Effector CD4-positive, alpha-beta T cell (primary cell): Measurements from ENCODE around the gene GPC6.

Experiments used
- DNase-seq: peaks from one replicate; pipeline ENCODE4 v3.0.0-alpha.2; 2020

GPC6 gene

DNA sequence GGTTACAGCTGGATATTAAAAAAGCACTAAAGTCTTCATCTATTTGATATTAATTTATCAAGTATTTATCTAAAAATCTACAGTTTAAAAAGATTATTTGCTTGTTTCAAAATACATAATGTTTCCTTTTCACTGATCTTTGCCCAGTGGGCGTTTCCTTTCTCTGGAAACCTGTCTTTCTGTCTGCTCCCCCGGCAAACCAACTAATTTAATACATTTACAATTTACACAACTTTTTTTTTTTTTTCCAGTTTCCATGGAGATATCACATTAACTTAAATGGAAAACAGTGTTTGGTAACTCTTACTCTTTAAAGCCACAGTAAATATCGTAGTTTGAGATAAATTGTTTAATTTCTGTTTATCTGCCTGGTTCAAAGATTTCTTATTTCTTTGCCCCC lies 5.3 kb downstream of the GPC6 start:
- no peak for DNase-seq

- DNase-seq, result no peak
These were observed 7.4 kb downstream of the GPC6 start for GRCh38 chr13:93233997-93234416.

DNA sequence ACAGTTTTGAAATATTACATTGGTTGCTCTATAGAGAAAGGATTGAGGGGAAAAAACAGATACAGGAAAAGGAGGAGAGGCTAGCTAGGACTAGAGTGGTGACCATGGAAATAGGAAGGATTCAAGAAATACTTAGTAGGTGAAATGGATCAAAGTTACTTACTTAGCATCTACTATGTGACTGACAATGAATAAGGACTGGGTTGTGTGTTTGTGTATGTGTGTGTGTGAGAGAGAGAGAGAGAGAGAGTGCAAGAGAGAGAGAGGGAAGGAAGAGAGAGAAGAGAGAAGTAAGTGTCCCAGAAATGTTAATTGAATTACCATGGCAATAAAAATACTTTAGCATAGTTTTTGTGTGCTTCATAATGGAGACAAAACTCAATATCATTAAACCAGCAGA lies 7.9 kb downstream of the GPC6 start:
- no peak for DNase-seq

GRCh38 chr13:93235258-93236015 lies 8.8 kb downstream of the GPC6 start:
- no peak for DNase-seq

DNA sequence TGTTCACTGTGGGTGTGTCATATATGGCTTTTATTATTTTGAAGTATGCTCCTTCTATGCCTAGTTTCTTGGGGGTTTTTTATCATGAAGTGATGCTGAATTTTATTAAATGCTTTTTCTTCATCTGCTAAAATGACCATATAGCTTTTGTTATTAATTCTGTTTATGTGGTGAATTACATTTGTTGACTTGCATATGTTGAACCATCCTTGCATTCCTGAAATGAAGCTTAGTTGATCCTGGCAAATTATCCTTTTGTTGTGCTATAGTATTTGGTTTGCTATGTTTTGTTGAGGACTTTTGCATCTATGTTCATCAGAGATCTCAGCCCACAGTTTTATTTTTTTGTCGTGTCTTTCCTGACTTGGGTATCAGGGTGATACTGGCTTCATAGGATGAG lies 12.1 kb downstream of the GPC6 start:
- no peak for DNase-seq

DNA sequence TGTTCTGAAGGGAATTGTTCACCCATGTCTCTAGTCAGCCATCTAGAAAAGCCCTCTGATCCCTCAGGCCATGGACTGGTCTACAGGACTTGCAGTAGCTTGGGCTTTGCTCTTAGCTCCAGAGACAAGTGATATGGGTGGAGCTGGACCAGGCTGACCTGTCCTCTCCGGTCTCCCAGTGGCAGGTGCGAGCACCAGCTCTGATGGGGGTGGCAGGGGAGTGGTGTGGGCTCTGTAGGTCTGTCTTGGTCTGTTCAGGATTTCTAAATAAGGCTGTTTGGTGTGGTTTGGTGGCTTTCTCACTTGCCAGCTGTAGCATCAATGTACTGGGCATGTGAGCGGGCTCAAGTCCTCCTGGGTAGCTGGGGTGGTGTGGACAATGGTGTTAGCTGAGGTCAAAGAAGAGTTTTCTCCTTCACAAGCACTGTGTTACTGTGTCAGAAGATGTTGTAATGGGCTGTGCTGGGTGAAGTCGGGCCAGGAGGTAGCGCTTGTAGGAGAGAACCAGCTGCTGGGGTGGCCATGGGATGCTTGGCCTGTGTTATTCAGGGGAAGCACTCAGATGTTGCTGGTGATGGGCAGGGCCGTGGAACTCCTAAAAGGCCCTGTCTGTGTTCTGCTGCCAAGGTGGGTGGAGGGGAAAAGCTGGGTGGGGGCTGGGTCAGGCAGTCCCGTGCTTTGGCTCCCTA lies 16.9 kb downstream of the GPC6 start:
- no peak for DNase-seq

GRCh38 chr13:93244141-93244917 lies 17.7 kb downstream of the GPC6 start:
- DNase-seq, result no peak

DNA sequence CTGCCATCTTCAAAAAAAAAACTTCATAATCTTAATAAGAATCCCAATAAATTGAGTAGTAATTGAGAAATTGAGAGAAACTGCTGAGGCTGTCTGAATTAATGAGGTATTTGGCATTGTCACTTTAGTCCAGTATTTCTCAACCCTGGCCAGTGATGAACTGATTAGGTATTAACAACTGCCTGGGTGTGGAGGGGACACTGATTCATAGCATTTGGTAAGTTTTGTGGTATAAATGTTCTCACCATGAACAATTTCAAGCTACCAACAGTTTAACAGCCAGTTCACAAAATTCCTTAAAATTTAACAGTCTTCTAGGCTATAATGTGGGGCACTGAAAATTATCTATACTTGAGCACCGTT lies 18.3 kb downstream of the GPC6 start:
- no peak for DNase-seq

- DNase-seq, result no peak
These were observed 19.5 kb downstream of the GPC6 start for GRCh38 chr13:93246069-93246468.

GRCh38 chr13:93248627-93249047 lies 22.0 kb downstream of the GPC6 start:
- no peak for DNase-seq

- no peak for DNase-seq
These were observed 23.0 kb downstream of the GPC6 start for GRCh38 chr13:93249364-93250306.

- DNase-seq, result no peak
These were observed 28.2 kb downstream of the GPC6 start for GRCh38 chr13:93254775-93255174.

GRCh38 chr13:93256998-93257397 lies 30.4 kb downstream of the GPC6 start:
- no peak for DNase-seq

DNA sequence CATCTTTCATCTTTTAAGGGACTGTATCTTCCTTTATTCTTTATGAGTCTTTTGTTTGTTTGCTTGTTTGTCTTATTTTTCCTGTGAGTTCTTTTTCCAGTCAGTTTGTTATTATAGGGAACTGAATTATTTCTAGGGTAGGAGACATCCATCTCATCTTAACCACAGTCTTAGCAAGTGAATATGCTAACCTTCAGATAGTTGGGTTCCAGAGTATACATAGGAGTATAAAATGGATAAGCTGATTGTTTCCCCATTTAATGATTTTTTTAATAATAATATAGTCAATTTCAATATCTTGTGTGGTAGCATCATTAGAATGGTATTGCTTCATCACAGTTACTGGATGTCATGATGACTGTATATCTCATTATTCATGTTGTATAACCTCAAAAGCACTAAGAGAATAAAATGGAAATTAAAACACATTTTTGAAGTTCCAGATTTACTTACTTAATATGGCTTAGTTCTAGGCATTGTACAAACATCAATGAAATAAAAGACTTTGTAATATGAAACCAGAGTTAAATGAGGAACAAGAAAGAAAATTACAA lies 33.0 kb downstream of the GPC6 start:
- DNase-seq, result no peak

DNA sequence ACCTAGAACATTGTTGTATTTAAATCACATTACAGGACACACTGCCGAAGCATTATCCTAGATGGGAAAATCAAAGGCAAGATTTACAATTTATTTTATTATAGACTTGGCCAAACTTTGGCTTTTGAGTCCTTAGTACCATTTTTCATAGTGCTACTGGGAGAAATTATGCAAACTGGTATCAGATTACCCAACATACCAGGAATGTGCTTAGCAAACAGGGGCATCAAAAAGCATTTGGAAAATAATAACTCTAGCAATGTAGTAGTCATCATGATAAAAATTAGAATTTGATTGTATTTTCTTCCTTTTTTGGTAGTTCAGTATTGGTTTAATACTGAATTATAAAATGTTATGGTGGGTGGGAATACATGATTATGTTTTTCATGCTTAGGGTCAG lies 34.0 kb downstream of the GPC6 start:
- no peak for DNase-seq

DNA sequence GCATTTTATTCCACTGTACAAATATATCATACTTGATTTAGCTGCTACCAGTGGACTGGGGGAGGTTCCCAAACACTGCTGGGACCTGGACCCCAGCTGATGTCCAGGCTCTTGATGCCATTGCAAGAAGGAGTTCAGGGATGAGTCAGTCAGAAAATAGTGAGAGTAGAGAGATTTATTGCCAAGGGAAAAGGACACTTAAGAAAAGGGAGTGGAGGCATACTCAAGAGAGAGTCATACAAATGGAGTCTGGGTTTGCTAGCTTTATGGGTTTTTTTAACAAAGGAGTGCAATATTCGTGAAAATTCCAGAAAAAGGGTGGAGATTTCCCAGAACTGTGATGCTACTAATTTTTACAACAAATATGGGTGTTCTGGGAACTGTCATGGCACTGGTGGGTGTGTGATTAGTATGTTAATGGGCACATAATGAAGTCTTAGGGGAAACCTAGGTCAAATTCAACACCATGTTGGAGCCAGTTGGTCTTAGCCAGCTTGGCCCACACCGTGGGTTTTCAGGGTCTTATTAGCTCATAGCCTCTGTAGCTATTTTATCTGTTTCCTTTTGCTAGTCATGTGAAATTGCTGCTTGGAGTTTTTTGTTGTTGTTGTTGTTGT lies 36.2 kb downstream of the GPC6 start:
- no peak for DNase-seq

GRCh38 chr13:93264876-93265275 lies 38.3 kb downstream of the GPC6 start:
- DNase-seq, result no peak

DNA sequence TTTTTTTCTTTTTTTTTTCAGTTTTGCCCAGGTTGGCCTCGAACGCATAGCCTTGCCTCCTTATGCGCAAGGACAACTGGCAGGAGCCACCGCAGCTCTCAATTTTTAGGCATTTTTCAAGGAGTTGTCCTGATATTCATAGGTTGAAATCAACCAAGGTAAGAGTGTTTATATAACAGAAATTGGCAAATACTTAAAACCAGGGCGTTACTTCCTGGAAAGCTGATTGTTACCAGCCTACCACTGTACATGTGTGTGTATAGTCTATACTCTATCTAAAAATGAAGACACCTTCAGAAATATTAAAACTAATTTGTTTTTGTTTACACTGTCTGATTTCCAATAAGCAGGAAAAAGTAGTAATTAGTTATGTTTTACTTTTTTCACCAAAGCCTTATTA lies 39.2 kb downstream of the GPC6 start:
- no peak for DNase-seq

GRCh38 chr13:93266681-93267080 lies 40.1 kb downstream of the GPC6 start:
- DNase-seq, result no peak

GRCh38 chr13:93268327-93269028 lies 41.9 kb downstream of the GPC6 start:
- DNase-seq, result no peak
